M059J (cell line): Measurements from ENCODE around the gene MTREX. TPM values are rescaled to one million over a fixed set of nuclear protein-coding genes. Genes with fewer than 3 reads are reported as not detected.

ENCODE experiments used
- DNase-seq: peaks from one replicate; pipeline ENCODE4 v3.0.0-alpha.2; 2012; ENCODE audit warnings: low read depth
- total RNA-seq: library from RNA; depleted of rRNA; stranded (reverse); fragments of >200 nt; shearing (Covaris generic); gene quantifications from 2 replicates; pipeline ENCODE4 v1.2.3, GENCODE V29; 2014

Gene MTREX
- total RNA-seq, 1 experiment from 2014 or later: 95.2 TPM

DNA sequence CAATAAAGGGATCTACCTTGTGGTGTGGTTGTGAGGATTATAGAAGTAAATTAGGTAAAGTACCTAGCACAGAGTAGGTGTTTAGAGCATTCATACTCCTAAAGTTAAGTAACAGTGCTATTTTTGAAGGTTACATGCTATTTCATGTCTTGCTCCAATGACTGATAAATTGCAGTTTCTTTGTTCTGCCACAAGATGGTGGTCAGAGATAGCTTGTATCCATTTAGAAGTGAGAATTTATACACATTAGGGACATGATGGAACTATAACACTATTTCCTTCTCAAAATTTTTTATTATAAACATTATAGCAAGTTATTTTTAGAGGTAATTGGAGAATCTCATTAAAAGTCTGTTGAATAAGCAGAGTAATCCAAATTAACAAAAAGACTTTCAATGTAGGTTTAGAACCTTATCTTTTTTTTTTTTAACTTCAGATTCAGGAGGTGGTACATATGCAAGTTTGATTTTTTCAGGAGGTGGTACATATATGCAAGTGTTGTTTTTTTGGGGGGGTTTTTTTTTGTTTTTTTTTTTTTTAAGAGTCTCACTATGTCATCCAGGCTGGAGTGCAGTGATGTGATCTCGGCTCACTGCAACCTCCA, 17.1 kb downstream of the MTREX start:
- peak; percentile 60 for DNase-seq

DNA sequence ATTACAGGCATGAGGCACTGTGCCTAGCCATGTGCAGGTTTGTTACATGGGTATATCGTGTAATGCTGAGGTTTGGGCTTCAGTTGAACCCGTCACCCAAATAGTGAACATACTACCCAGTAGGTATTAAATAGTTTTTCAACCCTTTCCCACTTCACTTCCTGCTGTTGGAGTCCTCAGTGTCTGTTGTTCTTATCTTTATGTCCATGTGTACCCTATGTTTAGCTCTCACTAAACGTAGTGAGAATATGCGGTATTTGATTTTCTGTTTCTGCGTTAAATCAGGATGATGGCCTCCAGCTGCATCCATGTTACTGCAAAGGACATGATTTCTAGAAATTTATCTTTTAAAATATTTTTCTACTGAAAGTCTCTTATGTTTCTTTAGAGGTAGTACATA, 17.8 kb downstream of the MTREX start:
- DNase-seq: no peak

DNA sequence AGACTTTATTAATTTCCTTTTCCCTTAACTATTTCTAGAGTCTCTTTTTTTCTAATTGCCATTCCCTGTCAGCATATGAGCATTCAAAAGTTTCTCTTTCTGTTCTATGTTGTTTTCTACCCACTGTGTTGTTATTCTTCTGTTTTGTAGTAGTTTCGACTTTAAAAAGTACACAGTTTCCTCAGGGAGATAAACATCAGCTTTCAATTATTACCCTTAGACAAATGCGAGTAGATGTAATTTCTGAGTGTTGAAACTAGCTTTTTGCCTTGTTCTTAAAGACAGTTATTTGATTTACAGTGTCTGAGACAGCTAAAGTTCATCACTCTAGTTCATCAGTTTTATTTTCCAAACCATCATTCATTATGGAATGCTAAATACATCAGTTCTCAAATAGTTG, 19.5 kb downstream of the MTREX start:
- DNase-seq: no peak

DNA sequence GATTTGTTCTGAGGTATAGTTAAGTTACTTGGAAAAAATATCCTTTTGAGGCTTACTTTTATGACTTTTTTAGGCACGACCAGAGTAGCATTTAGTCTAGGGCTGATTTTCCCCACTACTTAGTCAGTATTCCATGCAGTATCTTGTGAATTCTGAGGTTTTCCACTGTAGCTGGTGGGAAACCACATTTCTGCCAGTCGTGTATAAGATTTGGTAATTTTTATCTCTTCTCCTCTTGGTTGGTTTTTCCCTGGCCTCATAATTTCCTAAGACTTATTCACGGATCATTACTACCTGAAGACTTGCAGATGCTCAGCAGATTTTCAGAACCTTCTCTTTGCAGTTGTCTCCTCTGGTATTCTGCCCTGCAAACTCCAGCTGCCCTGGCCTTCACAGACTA, 23.5 kb downstream of the MTREX start:
- no peak for DNase-seq

DNA sequence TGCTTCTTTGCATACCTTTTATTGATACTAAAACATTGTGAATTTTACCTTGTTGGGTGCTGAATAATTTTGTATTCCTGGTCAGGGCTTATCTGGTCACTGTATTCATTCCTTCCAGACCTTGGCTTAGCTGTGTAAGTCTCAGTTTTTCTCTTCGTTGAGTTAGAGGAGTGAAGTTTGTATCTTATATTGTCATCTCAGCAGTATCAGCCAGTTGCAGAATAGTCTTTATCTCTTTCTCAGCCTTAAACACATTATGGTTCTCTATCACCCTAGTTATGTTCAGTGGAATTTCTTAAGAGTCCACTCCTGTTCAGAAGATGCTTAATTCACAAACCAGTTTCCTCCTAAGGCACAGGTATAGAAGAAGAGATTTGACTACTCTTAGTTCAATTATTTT, 25.2 kb downstream of the MTREX start:
- DNase-seq: no peak

DNA sequence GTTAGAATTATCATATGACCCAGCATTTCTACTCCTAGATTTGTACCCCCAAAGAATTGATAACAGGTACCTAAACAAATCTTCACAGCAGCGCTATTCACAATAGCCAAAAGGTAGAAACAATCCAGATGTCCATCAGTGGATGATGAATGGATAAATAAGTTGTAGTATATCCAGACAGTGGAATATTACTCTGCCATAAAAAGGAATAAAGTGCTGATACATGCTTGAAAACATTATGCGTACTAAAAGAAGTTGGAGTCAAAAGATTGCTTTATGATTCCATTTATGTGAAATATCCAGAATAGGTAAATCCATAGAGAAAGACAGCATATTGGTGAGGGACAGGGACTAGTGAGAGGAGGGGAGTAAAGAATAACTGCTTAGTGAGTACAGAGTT, 26.0 kb downstream of the MTREX start:
- DNase-seq: no peak

DNA sequence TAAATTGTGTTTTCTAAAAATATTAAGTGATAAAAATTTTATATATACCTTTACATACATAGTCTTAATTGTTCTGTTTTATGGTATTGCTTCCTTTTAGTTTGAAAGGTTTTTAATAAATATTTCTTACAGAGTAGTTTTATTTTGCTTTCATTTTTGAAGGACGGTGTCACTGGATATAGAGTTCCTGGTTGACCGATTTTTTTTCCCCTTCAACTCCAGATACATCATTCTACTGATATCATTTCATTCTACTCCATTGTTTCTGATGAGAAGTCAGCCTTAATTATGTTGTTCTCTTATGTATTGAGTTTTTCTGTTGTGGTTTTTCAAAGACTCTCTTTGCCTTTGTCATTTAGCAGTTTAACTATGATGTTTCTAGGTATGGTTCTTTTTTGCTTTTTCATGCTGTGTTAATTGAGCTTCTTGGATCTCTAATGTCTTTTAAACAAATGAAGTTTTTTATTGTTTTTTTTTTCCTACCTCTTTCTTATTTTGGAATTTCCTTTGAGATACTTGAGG, 30.4 kb downstream of the MTREX start:
- no peak for DNase-seq

DNA sequence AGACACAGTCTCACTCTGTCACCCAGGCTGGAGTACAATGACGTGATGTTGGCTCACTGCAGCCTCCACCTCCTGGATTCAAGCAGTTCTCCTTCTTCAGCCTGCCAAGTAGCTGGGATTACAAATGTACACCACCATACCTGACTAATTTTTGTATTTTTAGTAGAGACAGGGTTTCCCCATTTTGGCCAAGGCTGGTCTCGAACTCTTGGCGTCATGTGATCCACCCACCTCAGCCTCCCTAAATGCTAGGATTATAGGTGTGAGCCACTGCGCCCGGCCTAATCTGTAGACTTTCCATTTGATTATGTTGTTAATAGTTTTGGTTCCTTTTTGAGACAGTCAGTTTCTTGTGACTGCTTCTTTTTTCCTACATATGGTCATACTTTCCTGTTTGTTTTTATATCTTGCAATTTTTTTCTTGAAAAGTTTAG, 31.0 kb downstream of the MTREX start:
- no peak for DNase-seq

DNA sequence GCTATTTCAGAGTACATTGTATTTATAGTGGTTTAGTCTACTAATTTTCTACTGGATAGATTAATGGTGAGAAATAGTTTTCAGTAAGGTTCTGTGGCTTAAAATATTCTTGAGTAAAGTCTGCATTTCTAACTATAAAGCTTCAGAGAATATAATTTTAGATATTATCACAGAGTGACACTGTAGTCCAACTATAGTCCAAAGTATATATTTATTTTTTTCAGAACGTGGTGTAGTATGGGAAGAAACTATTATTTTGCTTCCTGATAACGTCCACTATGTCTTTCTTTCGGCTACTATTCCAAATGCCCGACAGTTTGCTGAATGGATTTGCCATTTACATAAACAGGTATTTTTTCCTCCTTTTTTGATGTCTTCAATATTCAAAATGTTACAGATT, 35.3 kb downstream of the MTREX start:
- no peak for DNase-seq

DNA sequence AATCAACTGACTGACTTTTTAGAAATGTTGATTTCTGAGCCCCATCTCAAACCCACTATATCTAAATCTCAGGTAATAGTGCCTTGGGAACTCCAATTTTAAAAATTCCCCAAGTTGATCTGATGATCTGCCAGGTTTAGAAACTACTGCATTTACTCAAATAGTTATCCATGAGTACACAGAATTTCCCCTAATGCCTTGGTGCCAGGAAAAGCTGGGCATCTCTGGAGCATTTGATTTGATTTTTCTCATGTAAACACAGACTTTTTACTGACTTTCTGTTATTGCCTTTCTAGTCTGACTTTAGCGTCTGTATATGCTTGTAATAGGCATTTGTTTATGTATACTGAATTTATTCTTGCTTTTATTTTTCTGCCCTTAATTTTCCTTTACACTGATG, 35.8 kb downstream of the MTREX start:
- DNase-seq: no peak

DNA sequence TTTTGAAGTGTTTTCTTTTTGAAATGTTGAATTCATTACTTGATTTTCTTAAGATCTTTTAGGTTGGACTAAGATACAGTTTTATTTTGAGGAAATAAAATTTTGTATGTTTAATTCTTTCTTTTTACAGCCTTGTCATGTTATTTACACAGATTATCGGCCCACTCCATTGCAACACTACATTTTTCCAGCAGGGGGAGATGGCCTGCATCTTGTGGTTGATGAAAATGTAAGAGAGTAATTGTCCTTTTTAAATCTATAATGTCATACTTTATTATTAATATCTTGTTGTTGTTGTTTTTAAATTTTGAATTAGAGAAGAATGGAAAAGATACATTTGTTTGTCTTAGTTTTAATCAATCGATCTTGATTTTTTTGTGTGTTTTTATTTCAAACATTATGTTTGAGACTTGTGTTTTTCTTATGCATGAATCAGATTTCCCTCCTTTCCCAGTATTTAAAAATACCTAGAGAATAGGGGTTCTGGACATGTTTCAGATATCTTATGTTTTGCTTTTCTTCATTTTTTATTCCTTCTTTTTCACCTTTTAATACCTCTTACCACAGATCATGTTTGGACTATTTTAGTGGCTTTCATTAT, 36.7 kb downstream of the MTREX start:
- DNase-seq: peak; percentile 47

DNA sequence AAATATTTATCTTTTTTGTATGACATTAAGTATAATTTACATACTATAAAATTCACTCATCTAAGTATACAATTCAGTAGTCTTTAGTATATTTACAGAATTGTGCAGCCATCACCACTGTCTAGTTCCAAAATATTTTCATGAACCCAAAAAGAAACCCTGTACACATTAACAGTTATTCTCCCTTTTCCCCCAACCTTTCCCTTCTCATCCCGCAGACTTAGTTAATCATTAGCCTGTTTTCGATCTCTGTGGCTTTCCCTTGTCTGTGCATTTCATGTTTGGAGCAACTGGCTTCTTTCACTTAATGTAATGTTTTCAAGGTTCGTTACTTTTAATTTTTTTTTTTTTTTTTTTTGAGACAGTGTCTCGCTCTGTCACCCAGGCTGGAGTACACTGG, 37.5 kb downstream of the MTREX start:
- DNase-seq: no peak

DNA sequence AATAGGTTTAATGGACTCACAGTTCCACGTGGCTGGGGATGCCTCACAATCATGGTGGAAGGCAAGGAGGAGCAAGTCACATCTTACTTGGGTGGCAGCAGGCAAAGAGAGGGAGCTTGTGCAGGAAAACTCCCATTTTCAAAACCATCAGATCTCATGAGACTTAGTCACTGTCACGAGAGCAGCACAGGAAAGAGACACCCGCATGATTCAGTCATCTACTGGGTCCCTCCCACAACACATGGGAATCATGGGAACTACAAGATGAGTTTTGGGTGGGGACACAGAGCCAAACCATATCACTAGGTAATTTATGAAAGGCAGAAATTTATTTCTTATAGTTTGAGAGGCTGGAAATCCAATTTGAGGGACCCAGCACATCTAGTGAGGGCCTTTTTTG, 40.0 kb downstream of the MTREX start:
- no peak for DNase-seq

DNA sequence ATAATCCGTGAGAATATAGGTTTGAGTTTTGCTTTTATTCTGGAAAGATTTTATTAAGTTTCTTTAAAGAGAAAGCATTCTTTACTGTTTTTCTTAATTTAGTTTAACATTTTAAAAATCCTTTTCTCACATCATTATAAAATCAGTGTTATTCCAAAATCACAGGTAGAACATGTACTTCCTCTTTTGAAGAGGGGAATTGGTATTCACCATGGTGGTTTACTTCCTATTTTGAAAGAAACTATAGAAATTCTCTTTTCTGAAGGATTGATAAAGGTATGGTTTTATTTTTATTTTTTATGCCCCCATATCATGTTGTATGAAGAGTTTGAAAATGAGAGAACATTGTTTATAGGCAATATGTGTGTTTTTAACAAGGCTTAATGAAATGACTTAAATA, 43.0 kb downstream of the MTREX start:
- DNase-seq: no peak

DNA sequence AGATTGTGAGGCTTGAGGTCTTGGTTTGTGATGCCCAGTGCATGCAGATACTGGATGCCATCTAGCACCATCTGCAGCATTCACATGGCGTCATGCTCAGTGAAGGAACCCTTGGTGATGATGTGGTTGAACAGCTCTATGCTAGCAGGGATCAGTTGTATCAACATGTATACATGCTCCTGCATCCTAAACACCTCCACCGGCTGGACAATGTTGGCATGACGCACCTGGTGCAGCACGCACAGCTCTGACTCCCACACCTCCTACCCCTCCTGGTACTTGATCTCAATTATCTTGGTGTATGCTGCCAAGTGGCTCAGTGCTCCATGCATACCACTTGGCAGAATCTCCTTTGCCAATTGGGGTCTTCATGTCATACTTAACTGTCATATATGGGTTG, 49.1 kb downstream of the MTREX start:
- DNase-seq: no peak

DNA sequence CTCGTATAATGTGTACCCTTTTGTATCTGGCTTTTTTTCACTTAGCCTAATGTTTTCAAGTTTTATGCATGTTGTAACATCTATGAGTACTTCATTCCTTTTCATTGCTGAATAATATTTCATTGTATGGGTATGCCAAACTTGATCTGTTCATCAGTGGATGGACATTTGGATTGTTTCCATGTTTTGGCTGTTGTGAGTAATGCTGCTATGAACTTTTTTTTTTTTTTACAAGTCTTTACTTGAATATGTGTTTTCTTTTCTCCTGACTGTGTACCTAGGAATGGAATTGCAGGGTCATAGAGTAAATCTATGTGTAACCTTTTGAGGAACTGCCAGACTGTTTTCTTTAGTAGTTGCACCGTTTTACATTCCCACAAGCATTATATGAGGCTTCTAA, 52.4 kb downstream of the MTREX start:
- DNase-seq: peak; percentile 18

DNA sequence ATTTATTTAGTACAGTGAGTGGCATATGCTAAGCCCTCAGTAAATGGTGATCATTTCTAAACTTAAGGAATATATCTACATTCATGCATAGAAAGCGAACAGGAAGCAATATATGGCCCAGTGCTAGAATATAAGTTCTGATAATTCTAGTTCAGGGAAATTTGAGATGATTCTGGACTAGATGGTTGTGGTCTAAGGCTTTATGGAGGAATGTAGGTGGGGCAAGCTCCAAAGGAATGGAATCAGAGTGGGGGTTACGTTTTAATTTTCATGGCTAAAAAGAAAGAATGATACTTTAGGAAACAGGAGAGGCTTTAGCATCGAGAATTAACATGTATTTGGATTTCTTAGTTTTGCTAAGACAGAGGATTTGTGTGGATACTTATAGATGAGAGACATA, 56.1 kb downstream of the MTREX start:
- no peak for DNase-seq

DNA sequence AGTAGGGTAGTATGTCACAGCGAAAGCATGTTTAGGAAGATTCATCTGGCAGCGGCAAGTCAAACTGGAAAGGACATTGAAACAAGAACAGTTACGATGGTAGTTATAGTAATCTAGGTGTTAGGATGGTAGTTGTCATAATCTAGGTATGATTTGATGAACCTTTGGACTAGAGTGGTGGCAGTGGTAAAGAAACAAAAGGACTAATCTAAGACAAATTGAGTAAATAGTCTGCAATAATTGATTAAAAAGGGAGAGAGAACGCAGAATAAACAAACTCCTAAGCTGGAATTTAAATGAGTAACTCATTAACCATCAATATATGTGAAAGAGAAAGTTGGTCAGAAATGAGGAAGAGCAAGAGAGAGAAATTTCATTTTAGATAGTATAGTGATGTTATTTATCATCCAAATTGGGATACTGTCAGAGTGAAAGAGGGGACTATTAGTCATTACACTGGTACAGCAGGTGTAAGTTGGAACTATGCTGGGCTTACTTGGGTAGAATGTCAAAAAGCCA, 56.8 kb downstream of the MTREX start:
- DNase-seq: no peak

DNA sequence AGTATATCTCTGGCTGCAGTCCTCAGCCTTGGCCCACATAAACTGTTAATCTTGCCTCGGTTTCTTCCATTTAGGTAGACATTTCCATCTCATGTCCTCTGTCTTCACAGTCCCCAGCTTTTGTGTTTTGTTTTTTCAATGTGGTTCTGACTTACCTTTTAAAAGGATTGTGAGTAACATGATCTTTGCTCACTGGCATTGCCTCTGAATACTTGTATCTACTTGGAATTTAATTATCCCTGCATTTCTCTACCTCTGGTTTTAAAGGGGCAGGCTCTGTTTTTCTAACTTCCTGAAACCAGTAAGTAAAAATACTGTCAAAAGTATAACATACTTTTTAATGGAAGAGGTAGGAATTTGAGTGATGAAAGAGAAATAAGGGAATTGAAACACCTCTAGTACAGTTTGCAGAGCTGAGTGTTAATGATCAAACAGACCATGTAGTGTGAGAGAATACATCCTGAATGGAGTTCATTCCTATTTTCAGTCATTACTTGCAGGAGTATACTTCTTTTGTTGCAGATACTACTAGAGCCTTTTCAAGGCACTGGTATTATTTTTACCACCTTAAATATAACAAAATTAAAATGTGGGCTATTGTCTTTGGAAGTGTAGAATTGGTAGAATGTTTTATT, 62.6 kb downstream of the MTREX start:
- DNase-seq: no peak

DNA sequence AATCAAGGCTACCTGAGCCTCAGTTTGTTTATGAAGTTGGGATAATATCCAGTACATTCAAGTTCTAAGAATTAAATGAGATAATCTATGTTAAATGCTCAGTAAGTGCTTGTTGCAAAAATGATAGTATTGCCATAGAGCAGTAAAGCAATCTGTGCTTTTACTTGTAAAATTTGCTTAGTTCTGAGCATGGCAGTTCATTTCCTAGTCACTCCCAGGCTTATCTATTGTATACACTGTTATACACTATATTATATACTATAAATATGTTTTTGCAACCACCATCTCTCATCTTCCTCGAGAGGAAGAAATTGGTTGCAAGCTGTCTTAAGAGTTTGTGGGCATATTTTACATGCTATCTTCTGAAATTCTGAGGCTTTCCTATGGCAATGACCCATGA, 63.4 kb downstream of the MTREX start:
- DNase-seq: no peak

DNA sequence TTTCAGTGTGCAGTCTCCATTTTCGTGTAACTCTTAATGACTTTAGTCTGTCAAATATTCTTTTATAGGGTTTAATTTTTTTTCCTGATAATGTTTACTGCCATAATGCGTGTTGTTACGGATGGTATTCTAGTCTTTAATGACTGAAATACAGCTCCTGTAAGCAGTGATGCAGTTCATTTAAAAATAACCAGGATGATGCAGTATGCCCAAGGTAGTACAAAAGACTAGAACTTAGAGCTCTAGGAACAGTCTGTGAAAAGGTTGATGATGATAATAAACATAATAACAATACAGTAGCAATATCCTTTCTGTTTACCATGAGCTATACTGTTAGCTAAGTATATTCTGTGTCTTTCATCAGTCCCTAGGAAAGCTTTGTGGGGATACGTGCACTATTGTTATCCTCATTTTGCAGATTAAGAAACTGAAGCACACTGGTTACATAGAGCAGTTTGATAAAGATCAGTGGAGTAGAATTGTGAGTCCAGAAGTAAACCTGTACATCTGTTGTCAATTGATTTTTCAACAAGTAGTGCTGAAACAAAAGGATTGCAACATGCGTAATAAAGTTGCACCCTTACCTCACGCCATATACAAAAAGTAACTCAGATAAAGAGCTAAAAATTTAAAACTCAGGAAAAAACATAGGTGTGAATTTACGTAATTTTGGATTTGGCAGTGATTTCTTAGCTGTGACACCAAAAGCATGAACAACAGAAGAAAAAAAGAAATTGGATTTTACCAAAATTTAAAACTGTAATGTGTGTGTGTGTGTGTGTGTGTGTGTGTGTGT, 64.5 kb downstream of the MTREX start:
- no peak for DNase-seq

DNA sequence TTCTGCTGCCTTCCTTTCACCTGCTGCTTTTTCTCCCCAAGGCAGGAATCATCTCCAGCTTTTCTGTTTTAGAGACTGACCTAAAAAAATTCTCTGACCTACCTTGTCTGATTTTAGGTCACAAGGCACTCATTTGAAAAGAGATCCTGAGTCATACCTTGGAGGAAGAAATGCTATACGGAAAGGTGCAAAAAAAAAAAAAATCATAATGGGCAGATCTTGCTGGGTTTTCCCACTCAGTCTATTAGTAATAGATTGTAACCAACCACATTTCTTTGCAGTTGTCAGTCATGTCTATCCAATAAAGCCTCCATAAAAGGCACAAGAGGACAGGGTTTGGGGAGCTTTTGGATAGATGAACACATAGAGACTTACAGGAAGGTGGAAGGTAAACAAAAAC, 70.0 kb downstream of the MTREX start:
- DNase-seq: no peak
